ENCODE data around the gene SLF2. TPM values are rescaled to one million over a fixed set of nuclear protein-coding genes. Genes with fewer than 3 reads are reported as not detected.

Gene SLF2
- total and polyA plus RNA-seq, 2 of the 8 experiments (the other 6 are each of a cell fraction or from before 2014, with no cell fraction given): 5.5 to 20.9 TPM

DNA sequence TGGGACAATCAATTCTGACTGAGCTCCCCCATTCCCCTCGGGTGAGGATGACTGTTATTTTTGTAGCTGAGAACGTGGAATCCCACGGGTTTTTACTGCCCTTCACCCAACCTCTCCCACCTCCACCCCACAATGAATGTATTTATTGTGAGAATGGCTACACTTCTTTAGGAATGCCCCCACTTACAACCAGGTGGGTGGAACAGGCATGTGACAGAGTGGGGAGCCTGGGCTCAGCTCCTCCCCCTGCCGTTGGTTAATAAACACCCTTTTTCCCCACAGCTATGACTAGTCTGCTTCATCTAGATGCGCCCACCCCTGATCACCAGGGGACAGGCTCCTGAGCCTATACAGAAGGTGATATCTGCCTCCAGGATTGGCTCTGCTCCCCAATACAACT is 72.6 kb downstream of the SLF2 start:
- Histone ChIP-seq H3K23ac (ENCODE audit: insufficient read length) (no peak overlapping the region), H4K91ac (replicated peaks; ENCODE audit: insufficient read length, low read length) (no peak overlapping the region), H3K56ac (replicated peaks; ENCODE audit: insufficient read length, low read depth, low read length) (no peak overlapping the region), H4K8ac (ENCODE audit: extremely low read depth, insufficient read depth, low read length) (no peak overlapping the region), H3K27me3 (replicated peaks in 1 of 4; ENCODE audit: control insufficient read depth in 3 of 4, extremely low read depth in 1 of 4, insufficient read depth in 3 of 4, low read length in 3 of 4) (no peaks in the 10 kb centered on the region), H2BK12ac (ENCODE audit: low read depth, low read length) (no peak overlapping the region), H2AK5ac (ENCODE audit: low read depth, low read length) (no peak overlapping the region), H3K18ac (ENCODE audit: extremely low read depth, low read length) (no peak overlapping the region), H2BK15ac (ENCODE audit: low read length) (no peak overlapping the region), H3K79me1 (ENCODE audit: low read depth, low read length) (peaks cover 15% of the 10 kb centered on the region), H3K14ac (ENCODE audit: insufficient read length) (no peak overlapping the region), H3K27ac (ENCODE audit: low read depth, low read length) (no peak overlapping the region), H2BK5ac (ENCODE audit: low read depth, low read length) (no peak overlapping the region), H3K4me2 (ENCODE audit: insufficient read depth in 1 of 2, low read depth in 2 of 2, low read length in 2 of 2) (no peak overlapping the region), H3K4me1 (replicated peaks in 1 of 4; ENCODE audit: control insufficient read depth in 3 of 4, insufficient read depth in 4 of 4, low read length in 3 of 4) (peaks cover 0 to 12% (median 5%) of the 10 kb centered on the region in 4 experiments; a peak in 4 of 7 replicates), H4K5ac (ENCODE audit: insufficient read length, low read depth, low read length) (no peak overlapping the region), H3K79me2 (ENCODE audit: control insufficient read depth in 1 of 2, insufficient read depth in 2 of 2, low read length in 2 of 2) (peaks cover 17 to 39% of the 10 kb centered on the region in 2 experiments), H2BK120ac (replicated peaks; ENCODE audit: low read depth, low read length) (no peak overlapping the region), H2AFZ (ENCODE audit: low read length) (no peak overlapping the region), H3K4me3 (ENCODE audit: extremely low read depth in 1 of 4, insufficient read depth in 2 of 4, low read depth in 3 of 4, low read length in 4 of 4) (no peak overlapping the region), H3K23me2 (ENCODE audit: low read depth, low read length) (peaks cover 9% of the 10 kb centered on the region; the same call in 1 of the 2 replicates), H3K4ac (replicated peaks; ENCODE audit: insufficient read length, low read depth, low read length) (no peak overlapping the region), H3K9ac (replicated peaks in 1 of 4; ENCODE audit: extremely low read depth in 1 of 4, low read depth in 3 of 4, low read length in 3 of 4) (no peak overlapping the region), H4K20me1 (replicated peaks in 1 of 2; ENCODE audit: control insufficient read depth in 1 of 2, insufficient read depth in 2 of 2, low read length in 2 of 2) (peaks cover 0 to 12% of the 10 kb centered on the region in 2 experiments), H3K9me3 (ENCODE audit: insufficient read depth in 2 of 2, low read depth in 1 of 2, low read length in 1 of 2) (no peaks in the 10 kb centered on the region), H3K36me3 (ENCODE audit: control insufficient read depth in 2 of 4, insufficient read depth in 4 of 4, low read length in 3 of 4) (peaks cover 6 to 29% (median 15%) of the 10 kb centered on the region in 4 experiments), H2BK20ac (ENCODE audit: low read length) (no peak overlapping the region)
- POLR2A ChIA-PET (ENCODE audit: partially characterized antibody): interaction anchor here (0.6 to 1.7 kb wide), 6 partner anchors 8 to 30 kb away, joined by 3 to 7 read pairs (median 3); partner anchors contain the start of gene SEMA4G
- CTCF ChIA-PET (ENCODE audit: partially characterized antibody): interaction anchor here (0.7 to 26.8 kb wide), 10 partner anchors 9 to 229 kb away, joined by 3 to 464 read pairs (median 4); partner anchors contain the start of gene SEMA4G
- 88% methylated on average over 5 of the region's 5 CpGs; no CpG with 5 or more reads in 1 of the 2 experiments for WGBS, 2 experiments (ENCODE audit: extremely low coverage in 1 of 2, insufficient coverage in 1 of 2, insufficient read length in 1 of 2, insufficient replicate concordance in 2 of 2, low coverage in 1 of 2, low lambda C conversion rate in 2 of 2, missing lambda C conversion rate in 1 of 2)
- DNase-seq (ENCODE audit: low read depth in 1 of 2, low spot score in 2 of 2) (no peak), FAIRE-seq (no peak)
- TF ChIP-seq EGR1 (IDR thresholded peaks at IDR 0.05; ENCODE audit: borderline replicate concordance, low read depth, low read length): no peak
- TF ChIP-seq NRF1 (IDR thresholded peaks at IDR 0.05; ENCODE audit: low read depth, low read length): no peak
- TF ChIP-seq TAF1 (IDR thresholded peaks at IDR 0.05; ENCODE audit: low read depth, low read length): no peak
- no peak for TF ChIP-seq CBX8 (IDR thresholded peaks at IDR 0.05; ENCODE audit: borderline replicate concordance, low read depth, low read length)
- TF ChIP-seq HDAC2 (IDR thresholded peaks at IDR 0.05; ENCODE audit: borderline replicate concordance in 1 of 2, low read depth in 2 of 2, low read length in 2 of 2): no peak
- no peak for TF ChIP-seq TCF12 (IDR thresholded peaks at IDR 0.05; ENCODE audit: low read depth, low read length)
- TF ChIP-seq NANOG (IDR thresholded peaks at IDR 0.05; ENCODE audit: insufficient read depth, low read depth, low read length, poor library complexity, severe bottlenecking): no peak
- TF ChIP-seq JUN (IDR thresholded peaks at IDR 0.05; ENCODE audit: low read depth, low read length): no peak
- no peak for TF ChIP-seq SIRT6 (IDR thresholded peaks at IDR 0.05; ENCODE audit: low read length)
